ENCODE results near the gene CYREN. TPM values are rescaled to one million over a fixed set of nuclear protein-coding genes. Genes with fewer than 3 reads are reported as not detected.

Gene CYREN
- total RNA-seq, 1 donor from 2014 or later: 44.4 TPM

DNA sequence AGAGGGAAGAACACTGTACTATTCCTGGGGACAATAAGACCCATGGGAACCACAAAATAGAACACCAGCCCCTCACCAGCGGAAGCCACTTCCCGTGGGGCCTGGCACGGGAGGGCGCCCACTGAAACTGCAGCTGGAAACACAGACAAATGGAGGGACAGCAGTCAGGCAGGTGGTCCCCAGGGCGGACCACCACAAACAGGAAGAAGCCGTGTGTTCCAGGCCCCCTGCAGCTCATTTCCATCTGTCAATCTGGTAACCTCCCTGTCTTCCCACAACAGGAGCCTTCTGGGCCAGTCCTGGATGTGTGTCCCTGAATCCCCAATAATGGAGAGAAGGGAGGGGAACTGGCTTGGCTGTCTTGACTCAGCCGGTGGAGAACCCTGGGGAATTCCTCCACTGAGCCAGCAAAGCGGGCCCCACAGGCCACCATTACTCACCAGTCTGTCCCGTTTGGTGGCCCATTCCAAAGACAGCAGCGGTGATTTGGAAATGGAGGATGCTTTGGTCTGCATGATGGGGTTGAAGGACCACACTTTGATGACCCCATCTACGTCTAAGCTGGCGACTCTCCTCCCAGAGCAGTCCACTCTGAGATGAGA, 24.1 kb upstream of the CYREN start:
- H3K4me1 Mint-ChIP-seq: peaks cover 9% of the 10 kb centered on the region
- no peak for DNase-seq (ENCODE audit: low spot score in 2 of 2, unreplicated experiment in 2 of 2)
- H3K36me3 Mint-ChIP-seq: peaks cover 56% of the 10 kb centered on the region
- no peak overlapping the region for H3K27ac Mint-ChIP-seq
- H3K4me3 Mint-ChIP-seq: no peak overlapping the region
- no peaks in the 10 kb centered on the region for H3K9me3 Mint-ChIP-seq
- TF ChIP-seq, protein P1, sequence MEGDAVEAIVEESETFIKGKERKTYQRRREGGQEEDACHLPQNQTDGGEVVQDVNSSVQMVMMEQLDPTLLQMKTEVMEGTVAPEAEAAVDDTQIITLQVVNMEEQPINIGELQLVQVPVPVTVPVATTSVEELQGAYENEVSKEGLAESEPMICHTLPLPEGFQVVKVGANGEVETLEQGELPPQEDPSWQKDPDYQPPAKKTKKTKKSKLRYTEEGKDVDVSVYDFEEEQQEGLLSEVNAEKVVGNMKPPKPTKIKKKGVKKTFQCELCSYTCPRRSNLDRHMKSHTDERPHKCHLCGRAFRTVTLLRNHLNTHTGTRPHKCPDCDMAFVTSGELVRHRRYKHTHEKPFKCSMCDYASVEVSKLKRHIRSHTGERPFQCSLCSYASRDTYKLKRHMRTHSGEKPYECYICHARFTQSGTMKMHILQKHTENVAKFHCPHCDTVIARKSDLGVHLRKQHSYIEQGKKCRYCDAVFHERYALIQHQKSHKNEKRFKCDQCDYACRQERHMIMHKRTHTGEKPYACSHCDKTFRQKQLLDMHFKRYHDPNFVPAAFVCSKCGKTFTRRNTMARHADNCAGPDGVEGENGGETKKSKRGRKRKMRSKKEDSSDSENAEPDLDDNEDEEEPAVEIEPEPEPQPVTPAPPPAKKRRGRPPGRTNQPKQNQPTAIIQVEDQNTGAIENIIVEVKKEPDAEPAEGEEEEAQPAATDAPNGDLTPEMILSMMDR (IDR thresholded peaks at IDR 0.05; ENCODE audit: unreplicated experiment): no peak
- H3K27me3 Mint-ChIP-seq (ENCODE audit: low read depth): no peaks in the 10 kb centered on the region

DNA sequence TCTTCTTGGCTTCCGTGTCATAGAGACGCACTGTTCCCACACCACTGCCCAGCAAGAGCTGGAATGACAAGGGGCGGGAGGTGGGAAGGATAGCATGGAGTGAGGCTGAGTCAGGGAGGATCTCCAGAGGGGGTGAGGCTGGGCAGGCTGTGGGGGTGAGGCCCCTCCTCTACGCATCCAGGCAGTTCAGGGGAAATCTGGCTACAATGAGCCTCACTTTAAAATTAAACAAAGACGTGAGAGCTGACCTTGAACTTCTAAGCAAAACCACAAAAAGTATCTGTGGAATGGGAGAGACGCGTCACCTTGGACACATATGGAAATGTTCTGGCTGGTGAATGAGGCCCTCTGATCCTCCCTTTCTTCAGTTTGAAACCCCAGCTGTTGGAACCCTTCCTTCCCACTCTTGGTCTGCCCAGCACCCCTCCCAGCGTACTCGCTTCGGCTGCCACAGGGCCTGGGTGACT, 23.1 kb upstream of the CYREN start:
- Mint-ChIP-seq H3K4me3 (no peak overlapping the region), H3K4me1 (peaks cover 11% of the 10 kb centered on the region), H3K9me3 (no peaks in the 10 kb centered on the region), H3K27me3 (ENCODE audit: low read depth) (no peaks in the 10 kb centered on the region), H3K36me3 (peaks cover 56% of the 10 kb centered on the region), H3K27ac (no peak overlapping the region)
- no peak for DNase-seq (ENCODE audit: low spot score in 2 of 2, unreplicated experiment in 2 of 2)
- TF ChIP-seq, protein P1 (IDR thresholded peaks at IDR 0.05; ENCODE audit: unreplicated experiment): no peak

DNA sequence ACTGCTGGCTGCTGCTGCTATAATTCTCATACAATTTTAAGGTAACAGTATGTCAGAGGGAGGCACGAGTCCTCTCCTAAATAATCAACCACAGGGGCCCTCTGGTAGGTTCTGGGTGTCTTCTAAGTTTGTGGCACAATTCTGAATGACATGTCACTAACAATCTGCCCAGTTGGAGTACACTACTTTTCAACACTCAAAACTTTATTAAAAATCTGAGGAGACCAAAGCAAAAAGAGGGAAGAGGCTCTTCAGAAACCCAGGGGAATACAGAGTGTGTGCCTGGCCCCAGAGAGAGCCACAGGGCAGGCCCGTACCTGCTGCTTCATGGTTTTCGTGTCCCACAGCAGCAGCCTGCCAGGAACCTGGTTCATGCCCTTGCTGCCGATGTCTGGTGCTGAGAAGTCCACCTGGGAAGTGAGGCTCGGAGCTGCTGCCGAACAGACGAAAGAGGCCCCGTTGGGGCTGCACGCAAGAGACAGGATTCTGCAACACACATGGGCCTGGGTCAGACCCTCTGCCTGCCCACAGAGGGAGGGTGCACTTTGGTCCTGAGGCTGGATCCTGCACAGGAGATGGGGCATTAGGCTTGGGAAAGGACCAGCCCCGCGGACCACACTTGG, 22.5 kb upstream of the CYREN start:
- no peaks in the 10 kb centered on the region for H3K9me3 Mint-ChIP-seq
- H3K4me1 Mint-ChIP-seq: peaks cover 11% of the 10 kb centered on the region
- peaks cover 55% of the 10 kb centered on the region for H3K36me3 Mint-ChIP-seq
- no peaks in the 10 kb centered on the region for H3K27me3 Mint-ChIP-seq (ENCODE audit: low read depth)
- no peak overlapping the region for H3K27ac Mint-ChIP-seq
- no peak for DNase-seq (ENCODE audit: low spot score in 2 of 2, unreplicated experiment in 2 of 2)
- no peak overlapping the region for H3K4me3 Mint-ChIP-seq
- TF ChIP-seq, protein P1 (IDR thresholded peaks at IDR 0.05; ENCODE audit: unreplicated experiment): no peak

DNA sequence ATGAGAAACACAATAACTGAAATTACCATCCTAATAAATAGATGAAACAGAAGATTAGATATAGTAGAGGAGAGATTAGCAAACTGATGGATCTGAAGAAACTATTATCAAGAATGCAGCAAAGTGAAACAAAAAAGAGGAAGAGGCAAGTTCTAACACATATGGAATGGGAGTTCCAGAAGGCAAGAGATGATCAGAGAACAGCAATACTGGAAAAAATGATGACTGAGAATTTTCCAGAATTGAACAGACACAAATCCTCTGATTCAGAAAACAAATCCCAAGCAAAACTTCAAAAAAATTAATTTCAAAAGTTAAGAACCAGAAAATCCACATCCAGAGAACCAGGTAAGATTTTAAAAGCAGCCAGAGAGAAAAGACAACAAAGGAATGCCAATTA, 20.2 kb upstream of the CYREN start:
- peaks cover 54% of the 10 kb centered on the region for H3K36me3 Mint-ChIP-seq
- no peaks in the 10 kb centered on the region for H3K27me3 Mint-ChIP-seq (ENCODE audit: low read depth)
- H3K4me1 Mint-ChIP-seq: peaks cover 11% of the 10 kb centered on the region
- no peak overlapping the region for H3K27ac Mint-ChIP-seq
- H3K9me3 Mint-ChIP-seq: no peaks in the 10 kb centered on the region
- TF ChIP-seq, protein P1 (IDR thresholded peaks at IDR 0.05; ENCODE audit: unreplicated experiment): no peak
- no peak for DNase-seq (ENCODE audit: low spot score in 2 of 2, unreplicated experiment in 2 of 2)
- H3K4me3 Mint-ChIP-seq: no peak overlapping the region

DNA sequence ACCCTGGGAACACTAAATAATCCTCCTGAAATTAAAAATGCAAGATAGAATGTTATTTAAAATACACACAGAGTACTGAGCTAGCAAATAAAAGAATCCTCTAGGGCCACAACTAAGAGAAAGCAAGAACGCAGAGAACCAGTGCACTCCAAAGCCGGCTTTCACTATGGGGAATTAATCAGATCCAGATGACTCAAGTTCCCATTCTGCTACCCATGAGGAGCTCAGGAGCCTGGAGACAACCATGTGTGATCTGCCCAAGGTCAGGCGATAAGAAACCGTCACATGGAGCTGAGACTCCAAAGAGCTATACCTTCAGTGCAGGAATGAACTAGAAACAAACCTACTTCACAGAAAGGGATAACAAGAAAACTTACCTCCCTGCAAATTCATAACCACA, 19.5 kb upstream of the CYREN start:
- H3K27ac Mint-ChIP-seq: no peak overlapping the region
- peaks cover 54% of the 10 kb centered on the region for H3K36me3 Mint-ChIP-seq

More for the DNA sequence above, 19.5 kb upstream of the CYREN start:
- Mint-ChIP-seq H3K4me3 (no peak overlapping the region), H3K9me3 (no peaks in the 10 kb centered on the region), H3K27me3 (ENCODE audit: low read depth) (no peaks in the 10 kb centered on the region), H3K4me1 (peaks cover 11% of the 10 kb centered on the region)
- TF ChIP-seq, protein P1 (IDR thresholded peaks at IDR 0.05; ENCODE audit: unreplicated experiment): no peak
- DNase-seq (ENCODE audit: low spot score in 2 of 2, unreplicated experiment in 2 of 2): no peak

All from mesothelial cell of epicardium (in vitro differentiated cells).